Fibroblast of lung (primary cell): ENCODE measurements around the gene WARS2. TPM values are rescaled to one million over a fixed set of nuclear protein-coding genes. Genes with fewer than 3 reads are reported as not detected.
A peak's percentile ranks its signal among the peaks of the same experiment; 100 is the strongest.

ENCODE experiments used
- DNase-seq, 2 donors: peaks; one replicate each; pipeline versions ENCODE4 v3.0.0 to v3.0.0-alpha.2; 2010; ENCODE audit warnings: low read depth in 2 of 2
- H2AFZ ChIP-seq: 2 replicates; pipeline ENCODE4 v1.5.1; 2012; ENCODE audit warnings: low read length, control low read depth, inconsistent platforms
- H3K27ac ChIP-seq: 2 replicates; pipeline ENCODE4 v1.5.1; 2011; ENCODE audit warnings: low read length, control low read depth; ENCODE audit not compliant: insufficient read depth
- H3K27me3 ChIP-seq: 2 replicates; pipeline ENCODE4 v1.5.1; 2011; ENCODE audit warnings: mild to moderate bottlenecking, low read length; ENCODE audit not compliant: control insufficient read depth, insufficient read depth
- H3K36me3 ChIP-seq: 2 replicates; pipeline ENCODE4 v1.5.1; 2011; ENCODE audit warnings: low read length; ENCODE audit not compliant: control insufficient read depth, insufficient read depth
- H3K4me1 ChIP-seq: 2 replicates; pipeline ENCODE4 v1.5.1; 2011; ENCODE audit warnings: low read length; ENCODE audit not compliant: control insufficient read depth, insufficient read depth; ENCODE audit errors: extremely low read depth
- H3K4me2 ChIP-seq: 2 replicates; pipeline ENCODE4 v1.5.1; 2011; ENCODE audit warnings: low read length, control low read depth; ENCODE audit not compliant: insufficient read depth; ENCODE audit errors: extremely low read depth
- H3K4me3 ChIP-seq, 4 experiments: fragments of 200-600 bp in 1 of 4; sonication (generic) in 1 of 4; replicated peaks in 1 of 4; 2 replicates each; pipeline ENCODE4 v1.5.1; 2011 to 2016; ENCODE audit warnings: low read length in 4 of 4, low read depth in 3 of 4, mild to moderate bottlenecking in 3 of 4, control low read depth in 2 of 4, inconsistent platforms in 1 of 4, mixed read lengths in 1 of 4; ENCODE audit not compliant: insufficient read depth in 1 of 4; ENCODE audit errors: control extremely low read depth in 1 of 4
- H3K79me2 ChIP-seq: 2 replicates; pipeline ENCODE4 v1.5.1; 2012; ENCODE audit warnings: mild to moderate bottlenecking, low read length, inconsistent platforms; ENCODE audit not compliant: control insufficient read depth, insufficient read depth
- H3K9ac ChIP-seq: 2 replicates; pipeline ENCODE4 v1.5.1; 2011; ENCODE audit warnings: mild to moderate bottlenecking, low read length, control low read depth; ENCODE audit not compliant: insufficient read depth
- H3K9me3 ChIP-seq: 2 replicates; pipeline ENCODE4 v1.5.1; 2012; ENCODE audit warnings: low read depth, low read length; ENCODE audit not compliant: control insufficient read depth, insufficient read depth
- H4K20me1 ChIP-seq: 2 replicates; pipeline ENCODE4 v1.5.1; 2011; ENCODE audit warnings: low read length; ENCODE audit not compliant: control insufficient read depth, insufficient read depth; ENCODE audit errors: extremely low read depth
- CTCF ChIP-seq, 2 donors: IDR thresholded peaks in 1 of 2; conservative IDR thresholded peaks in 1 of 2; 1 replicate in 1 of 2; 2 replicates in 1 of 2; pipeline ENCODE4 v1.5.1; 2011 to 2012; ENCODE audit warnings: low read length in 2 of 2, control low read depth in 1 of 2, inconsistent platforms in 1 of 2, low read depth in 1 of 2, mild to moderate bottlenecking in 1 of 2
- EZH2 ChIP-seq: IDR thresholded peaks from 2 replicates; pipeline ENCODE4 v1.5.1; 2012; ENCODE audit warnings: low read length, control low read depth, mild to moderate bottlenecking; ENCODE audit errors: missing control alignments
- polyA plus RNA-seq, 2 donors: library from polyadenylated mRNA; depleted of rRNA in 1 of 2; stranded (reverse) in 1 of 2; unstranded in 1 of 2; fragments of >200 nt; gene quantifications; 2 replicates each; pipeline ENCODE4 v1.2.1, GENCODE V29; 2011 to 2012; ENCODE audit warnings: missing spikeins in 1 of 2
- total RNA-seq: library from RNA; depleted of rRNA; stranded (reverse); fragments of >200 nt; gene quantifications from 2 replicates; pipeline ENCODE4 v1.2.1, GENCODE V29; 2014

WARS2 gene
- total and polyA plus RNA-seq, 2 donors (not counting 1 experiment from before 2014, with no cell fraction given), result 13.3 to 20.3 TPM

- no peak for DNase-seq
- Histone ChIP-seq H3K4me3 (no peak overlapping the region), H3K9ac (no peak overlapping the region), H4K20me1 (no peaks in the 10 kb centered on the region), H3K27ac (no peak overlapping the region), H3K4me1 (peaks cover 9% of the 10 kb centered on the region), H3K27me3 (peaks cover 92% of the 10 kb centered on the region), H3K4me2 (no peak overlapping the region), H3K79me2 (no peaks in the 10 kb centered on the region), H2AFZ (no peak overlapping the region), H3K36me3 (no peaks in the 10 kb centered on the region), H3K9me3 (no peaks in the 10 kb centered on the region)
- no peak for TF ChIP-seq EZH2
- TF ChIP-seq CTCF (conservative IDR thresholded peaks at IDR 0.05 in 1 of 2, IDR thresholded peaks at IDR 0.05 in 1 of 2; ENCODE audit: low read depth in 1 of 2, low read length in 2 of 2), result no peak
These were observed 136.9 kb downstream of the WARS2 start for GRCh38 chr1:119003413-119004128.

DNA sequence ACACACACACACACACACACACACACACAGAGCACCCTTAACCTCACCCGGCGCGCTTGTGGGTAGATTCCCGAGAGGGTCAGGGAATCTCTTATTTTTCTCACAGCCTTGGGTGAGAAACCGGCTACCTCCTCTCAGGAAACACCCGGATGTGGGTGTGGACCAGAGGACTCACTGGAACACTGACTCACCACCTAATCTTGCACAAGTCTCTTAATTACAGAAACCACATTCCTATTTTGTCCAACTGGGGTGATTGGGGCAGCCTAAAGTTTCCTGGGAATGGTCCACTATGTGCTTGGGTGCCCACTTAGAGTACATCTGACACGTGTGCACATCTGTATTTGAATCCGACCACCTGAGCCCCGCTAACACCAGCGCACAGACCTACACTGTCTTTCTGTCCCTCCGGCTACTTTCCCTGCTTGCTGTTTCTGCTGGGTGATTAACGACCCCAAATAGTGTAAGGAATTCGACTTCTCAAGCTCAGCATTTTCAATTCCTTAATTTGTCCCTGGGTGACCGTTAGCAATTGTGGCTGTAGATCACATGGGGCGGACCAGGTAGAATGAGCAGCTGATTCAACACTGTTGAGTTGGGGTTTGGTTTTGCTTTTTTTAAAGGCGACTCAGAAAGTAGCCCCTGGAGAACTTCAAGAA, 138.3 kb downstream of the WARS2 start:
- H3K9me3 ChIP-seq, result no peaks in the 10 kb centered on the region
- peaks cover 7% of the 10 kb centered on the region for H3K4me1 ChIP-seq
- TF ChIP-seq EZH2 (peak; percentile 12), CTCF (conservative IDR thresholded peaks at IDR 0.05 in 1 of 2, IDR thresholded peaks at IDR 0.05 in 1 of 2; ENCODE audit: low read depth in 1 of 2, low read length in 2 of 2) (no peak)
- no peak overlapping the region for H3K4me3 ChIP-seq
- H4K20me1 ChIP-seq, result no peaks in the 10 kb centered on the region
- H3K79me2 ChIP-seq, result no peaks in the 10 kb centered on the region
- H3K27ac ChIP-seq, result no peak overlapping the region
- peaks cover 86% of the 10 kb centered on the region for H3K27me3 ChIP-seq
- peak; percentile 64 to 76 for DNase-seq
- no peak overlapping the region for H2AFZ ChIP-seq
- no peak overlapping the region for H3K4me2 ChIP-seq
- H3K9ac ChIP-seq, result no peak overlapping the region
- no peaks in the 10 kb centered on the region for H3K36me3 ChIP-seq

- Histone ChIP-seq H3K4me1 (peaks cover 7% of the 10 kb centered on the region), H3K4me2 (no peak overlapping the region), H3K36me3 (no peaks in the 10 kb centered on the region), H3K79me2 (no peaks in the 10 kb centered on the region), H3K9ac (no peak overlapping the region), H3K9me3 (no peaks in the 10 kb centered on the region), H3K27me3 (peaks cover 81% of the 10 kb centered on the region), H3K27ac (no peak overlapping the region), H3K4me3 (no peak overlapping the region), H4K20me1 (no peaks in the 10 kb centered on the region), H2AFZ (no peak overlapping the region)
- no peak for DNase-seq
- TF ChIP-seq EZH2, result no peak
- TF ChIP-seq CTCF (conservative IDR thresholded peaks at IDR 0.05 in 1 of 2, IDR thresholded peaks at IDR 0.05 in 1 of 2; ENCODE audit: low read depth in 1 of 2, low read length in 2 of 2), result no peak
These were observed 139.0 kb downstream of the WARS2 start for GRCh38 chr1:119001181-119002027.
